Trophoblast cell (in vitro differentiated cells and primary cell): ENCODE results near the gene CELF4.

Experiments
- DNase-seq, 2 donors: peaks; one replicate each; pipeline ENCODE4 v3.0.0-alpha.2; 2016
- H2AFZ ChIP-seq: 2 replicates; pipeline ENCODE4 v1.6.1; 2013; ENCODE audit warnings: low read length, moderate library complexity, mild to moderate bottlenecking; ENCODE audit not compliant: insufficient read depth, poor library complexity
- H2AK5ac ChIP-seq: 2 replicates; pipeline ENCODE4 v1.6.1; 2013; ENCODE audit warnings: mild to moderate bottlenecking, low read length
- H2BK120ac ChIP-seq: 2 replicates; pipeline ENCODE4 v1.6.1; 2013; ENCODE audit warnings: low read length, mild to moderate bottlenecking, moderate library complexity; ENCODE audit not compliant: insufficient read depth, poor library complexity
- H2BK12ac ChIP-seq: 2 replicates; pipeline ENCODE4 v1.6.1; 2013; ENCODE audit warnings: mild to moderate bottlenecking, low read length, moderate library complexity
- H2BK5ac ChIP-seq: 2 replicates; pipeline ENCODE4 v1.6.1; 2013; ENCODE audit warnings: low read length, low read depth, moderate library complexity, mild to moderate bottlenecking; ENCODE audit not compliant: poor library complexity
- H3K14ac ChIP-seq: 2 replicates; pipeline ENCODE4 v1.6.1; 2013; ENCODE audit warnings: mild to moderate bottlenecking, low read length
- H3K18ac ChIP-seq: 2 replicates; pipeline ENCODE4 v1.6.1; 2013; ENCODE audit warnings: mild to moderate bottlenecking, low read length
- H3K23ac ChIP-seq: 2 replicates; pipeline ENCODE4 v1.6.1; 2013; ENCODE audit warnings: low read length
- H3K27ac ChIP-seq: 2 replicates; pipeline ENCODE4 v1.5.1; 2013; ENCODE audit warnings: low read depth, mild to moderate bottlenecking, inconsistent platforms, low read length, moderate library complexity
- H3K27me3 ChIP-seq: 2 replicates; pipeline ENCODE4 v1.6.1; 2013; ENCODE audit warnings: inconsistent platforms, mild to moderate bottlenecking, low read length, moderate library complexity; ENCODE audit not compliant: insufficient read depth
- H3K36me3 ChIP-seq, 2 experiments: 1 replicate in 1 of 2; 2 replicates in 1 of 2; pipeline ENCODE4 v1.6.1; 2013; ENCODE audit warnings: low read length in 2 of 2, mild to moderate bottlenecking in 2 of 2, moderate library complexity in 1 of 2; ENCODE audit not compliant: insufficient read depth in 2 of 2, control insufficient read depth in 1 of 2
- H3K4ac ChIP-seq: 2 replicates; pipeline ENCODE4 v1.6.1; 2013; ENCODE audit warnings: low read depth, mild to moderate bottlenecking, low read length, moderate library complexity
- H3K4me1 ChIP-seq, 2 experiments: 1 replicate in 1 of 2; 2 replicates in 1 of 2; pipeline ENCODE4 v1.6.1; 2013; ENCODE audit warnings: low read length in 2 of 2, mild to moderate bottlenecking in 2 of 2, moderate library complexity in 1 of 2; ENCODE audit not compliant: insufficient read depth in 2 of 2, control insufficient read depth in 1 of 2
- H3K4me2 ChIP-seq: 2 replicates; pipeline ENCODE4 v1.6.1; 2013; ENCODE audit warnings: inconsistent platforms, mild to moderate bottlenecking, low read length, moderate library complexity
- H3K4me3 ChIP-seq: 2 replicates; pipeline ENCODE4 v1.5.1; 2013; ENCODE audit warnings: mild to moderate bottlenecking, low read depth, low read length, inconsistent platforms
- H3K79me1 ChIP-seq: one replicate; pipeline ENCODE4 v1.6.1; 2013; ENCODE audit warnings: low read length
- H3K79me2 ChIP-seq: 2 replicates; pipeline ENCODE4 v1.6.1; 2013; ENCODE audit warnings: low read length, mild to moderate bottlenecking; ENCODE audit not compliant: control insufficient read depth, insufficient read depth, poor library complexity
- H3K9ac ChIP-seq: 2 replicates; pipeline ENCODE4 v1.6.1; 2013; ENCODE audit warnings: mild to moderate bottlenecking, low read length
- H3K9me3 ChIP-seq: 2 replicates; pipeline ENCODE4 v1.6.1; 2013; ENCODE audit warnings: low read depth, mild to moderate bottlenecking, control low read depth, inconsistent platforms, low read length; ENCODE audit not compliant: insufficient read depth
- H4K12ac ChIP-seq: 2 replicates; pipeline ENCODE4 v1.6.1; 2013; ENCODE audit warnings: low read depth, mild to moderate bottlenecking, low read length, moderate library complexity
- H4K8ac ChIP-seq: 2 replicates; pipeline ENCODE4 v1.6.1; 2013; ENCODE audit warnings: low read depth, mild to moderate bottlenecking, low read length, moderate library complexity
- H4K91ac ChIP-seq: one replicate; pipeline ENCODE4 v1.6.1; 2013; ENCODE audit warnings: low read depth, mild to moderate bottlenecking, low read length, moderate library complexity
- WGBS: extraction: QIAGEN DNeasy Blood & Tissue Kit; methylation state at CpG from one replicate; pipeline ENCODE4 v1.1.7; 2013; ENCODE audit warnings: missing lambda C conversion rate; ENCODE audit not compliant: insufficient read length, insufficient coverage; ENCODE audit errors: extremely low coverage; 5-methylcytosine and 5-hydroxymethylcytosine counted together

Gene CELF4

DNA sequence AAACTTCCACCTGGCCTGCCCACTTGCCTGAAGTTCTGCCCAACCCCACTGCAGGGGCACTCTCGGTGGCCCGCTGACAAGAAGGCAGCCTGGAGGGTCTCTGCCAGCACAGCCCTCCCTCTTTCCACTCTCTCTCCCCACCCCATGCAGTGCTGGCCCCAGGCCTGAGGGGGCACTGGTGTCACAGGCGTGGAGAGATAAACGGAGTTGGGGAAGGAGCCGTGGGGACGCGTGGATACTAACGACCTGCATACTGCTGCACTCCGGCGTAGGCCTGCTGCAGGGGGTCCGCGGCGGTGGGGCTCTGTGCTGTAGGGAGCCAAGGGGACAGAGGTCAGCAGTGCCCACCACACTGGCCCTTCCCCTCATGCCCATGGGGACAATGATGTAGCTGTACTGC is 299.3 kb downstream of the CELF4 start:
- Histone ChIP-seq H3K9me3 (peaks cover 4% of the 10 kb centered on the region), H3K4me3 (no peak overlapping the region), H3K23ac (no peak overlapping the region), H4K12ac (no peak overlapping the region), H2BK120ac (no peak overlapping the region), H3K9ac (no peak overlapping the region), H2BK5ac (no peak overlapping the region), H4K8ac (no peak overlapping the region), H3K4ac (no peak overlapping the region), H3K14ac (no peak overlapping the region), H3K27me3 (no peaks in the 10 kb centered on the region), H3K79me2 (no peaks in the 10 kb centered on the region), H3K18ac (no peak overlapping the region), H3K4me1 (no peaks in the 10 kb centered on the region), H3K79me1 (no peaks in the 10 kb centered on the region), H4K91ac (no peak overlapping the region), H3K27ac (no peak overlapping the region), H2BK12ac (no peak overlapping the region), H3K4me2 (no peak overlapping the region), H2AK5ac (no peak overlapping the region), H3K36me3 (no peaks in the 10 kb centered on the region), H2AFZ (no peak overlapping the region)
- no peak for DNase-seq
- no CpG with 5 or more reads among the region's 13 CpGs for WGBS

DNA sequence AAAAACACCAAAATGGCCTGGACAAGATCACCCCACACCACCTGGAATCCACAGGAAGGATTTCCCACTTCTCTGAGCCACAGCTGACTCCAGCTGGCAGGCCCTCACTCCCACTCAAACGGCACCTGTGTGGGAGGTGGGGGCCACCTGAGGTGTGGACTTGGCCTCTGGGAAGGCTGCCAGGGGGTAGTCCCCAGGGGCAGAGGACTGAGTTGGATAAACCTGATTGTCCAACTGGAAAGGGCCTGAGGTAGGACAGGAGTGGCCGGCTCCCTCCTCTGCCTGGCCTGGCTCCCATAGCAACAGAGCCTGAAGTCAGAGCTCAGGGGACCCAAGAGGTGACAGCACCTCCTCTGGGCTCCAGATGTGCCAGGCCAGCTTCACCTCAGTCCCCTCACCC is 300.2 kb downstream of the CELF4 start:
- no peak overlapping the region for H4K8ac ChIP-seq
- H3K23ac ChIP-seq, result no peak overlapping the region
- no peak overlapping the region for H3K4me2 ChIP-seq
- H3K4ac ChIP-seq, result no peak overlapping the region
- no peak overlapping the region for H3K27ac ChIP-seq
- H3K14ac ChIP-seq, result no peak overlapping the region
- DNase-seq, result no peak
- no peak overlapping the region for H2BK120ac ChIP-seq
- H4K91ac ChIP-seq, result no peak overlapping the region
- no peak overlapping the region for H2AK5ac ChIP-seq
- no peak overlapping the region for H3K4me3 ChIP-seq
- H3K27me3 ChIP-seq, result no peaks in the 10 kb centered on the region
- no peak overlapping the region for H2AFZ ChIP-seq
- H4K12ac ChIP-seq, result no peak overlapping the region
- peaks cover 4% of the 10 kb centered on the region for H3K9me3 ChIP-seq
- H3K36me3 ChIP-seq, result no peaks in the 10 kb centered on the region
- no CpG with 5 or more reads among the region's 2 CpGs for WGBS
- no peaks in the 10 kb centered on the region for H3K4me1 ChIP-seq
- H2BK12ac ChIP-seq, result no peak overlapping the region
- H3K79me2 ChIP-seq, result no peaks in the 10 kb centered on the region
- no peak overlapping the region for H3K18ac ChIP-seq
- H3K9ac ChIP-seq, result no peak overlapping the region
- no peaks in the 10 kb centered on the region for H3K79me1 ChIP-seq
- no peak overlapping the region for H2BK5ac ChIP-seq

DNA sequence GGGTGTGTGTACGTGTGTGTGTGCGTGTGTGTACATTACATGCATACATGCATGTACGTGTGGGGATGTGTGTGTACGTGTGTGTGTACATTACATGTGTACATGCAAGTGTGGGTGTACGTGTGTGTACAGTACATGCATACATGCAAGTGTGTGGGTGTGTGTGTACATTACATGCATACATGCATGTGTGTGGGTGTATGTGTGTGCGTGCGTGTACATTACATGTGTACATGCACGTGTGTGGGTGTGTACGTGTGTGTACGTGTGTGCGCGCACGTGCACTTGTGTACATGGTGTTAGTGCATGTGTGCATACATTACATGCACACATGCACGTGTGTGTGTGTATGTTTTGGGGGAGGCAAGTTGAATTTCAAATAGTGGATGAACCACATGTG is 300.6 kb downstream of the CELF4 start:
- H3K4me3 ChIP-seq, result no peak overlapping the region
- no peak overlapping the region for H3K23ac ChIP-seq
- H3K36me3 ChIP-seq, result no peaks in the 10 kb centered on the region
- no peaks in the 10 kb centered on the region for H3K79me2 ChIP-seq
- H3K4ac ChIP-seq, result no peak overlapping the region
- H2BK120ac ChIP-seq, result no peak overlapping the region
- no peak overlapping the region for H2AK5ac ChIP-seq
- no peak overlapping the region for H3K4me2 ChIP-seq
- H3K79me1 ChIP-seq, result no peaks in the 10 kb centered on the region
- no CpG with 5 or more reads among the region's 14 CpGs for WGBS
- no peak overlapping the region for H3K27ac ChIP-seq
- no peak overlapping the region for H2BK12ac ChIP-seq
- H3K18ac ChIP-seq, result no peak overlapping the region
- H4K12ac ChIP-seq, result no peak overlapping the region
- no peak overlapping the region for H4K8ac ChIP-seq
- peaks cover 4% of the 10 kb centered on the region for H3K9me3 ChIP-seq
- no peak overlapping the region for H2BK5ac ChIP-seq
- no peak for DNase-seq
- H3K14ac ChIP-seq, result no peak overlapping the region
- no peak overlapping the region for H4K91ac ChIP-seq
- no peak overlapping the region for H2AFZ ChIP-seq
- no peaks in the 10 kb centered on the region for H3K27me3 ChIP-seq
- H3K9ac ChIP-seq, result no peak overlapping the region
- H3K4me1 ChIP-seq, result no peaks in the 10 kb centered on the region

DNA sequence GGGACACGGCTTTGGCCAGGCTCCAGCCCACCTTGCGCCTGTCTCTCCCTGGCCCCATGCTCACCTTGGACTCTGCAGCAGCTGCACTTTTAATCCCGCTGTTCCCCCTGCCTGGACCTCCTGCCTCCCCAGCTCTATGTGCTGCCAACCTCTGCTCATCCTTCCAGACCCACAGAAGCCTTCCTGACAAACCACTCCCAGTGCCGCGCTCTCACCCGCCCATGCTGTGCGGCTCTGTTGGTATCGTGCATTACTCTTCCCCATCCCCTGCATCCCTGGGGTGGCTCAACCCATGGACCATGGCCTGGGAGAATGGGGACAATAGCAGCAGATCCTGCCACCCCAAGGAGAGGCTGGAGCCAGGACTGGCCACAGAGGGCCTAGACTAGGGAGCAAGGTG is 303.6 kb downstream of the CELF4 start:
- Histone ChIP-seq H4K12ac (no peak overlapping the region), H3K9me3 (peaks cover 4% of the 10 kb centered on the region), H3K79me2 (no peaks in the 10 kb centered on the region), H2BK12ac (no peak overlapping the region), H3K27me3 (no peaks in the 10 kb centered on the region), H3K4me3 (peak overlapping the region; percentile 30), H3K4me2 (no peak overlapping the region), H3K79me1 (no peaks in the 10 kb centered on the region), H3K4me1 (no peaks in the 10 kb centered on the region), H3K27ac (no peak overlapping the region), H2AFZ (no peak overlapping the region), H3K36me3 (no peaks in the 10 kb centered on the region), H4K8ac (no peak overlapping the region), H3K4ac (no peak overlapping the region), H4K91ac (no peak overlapping the region), H3K9ac (no peak overlapping the region), H3K14ac (no peak overlapping the region), H2AK5ac (no peak overlapping the region), H2BK120ac (no peak overlapping the region), H3K18ac (no peak overlapping the region), H2BK5ac (no peak overlapping the region), H3K23ac (no peak overlapping the region)
- no CpG with 5 or more reads among the region's 8 CpGs for WGBS
- no peak for DNase-seq
